ENCODE data around the gene NUDT14. TPM values are rescaled to one million over a fixed set of nuclear protein-coding genes. Genes with fewer than 3 reads are reported as not detected.

NUDT14 gene
- total RNA-seq, 4 donors from 2014 or later, result 12.1 to 22.3 (median 16.6) TPM

- no peak for DNase-seq (ENCODE audit: low spot score)
- ATAC-seq (ENCODE audit: low FRiP score), result no peak
- TF ChIP-seq CTCF (IDR thresholded peaks at IDR 0.05), result no peak
Observed at GRCh38 chr14:105213361-105213760, 32.2 kb upstream of the NUDT14 start.

GRCh38 chr14:105212541-105213300 lies 31.6 kb upstream of the NUDT14 start:
- no peak for DNase-seq (ENCODE audit: low spot score)
- ATAC-seq (ENCODE audit: low FRiP score), result no peak
- no peak for TF ChIP-seq CTCF (IDR thresholded peaks at IDR 0.05)

- ATAC-seq (ENCODE audit: low FRiP score) (no peak), DNase-seq (ENCODE audit: low spot score) (no peak)
- no peak for TF ChIP-seq CTCF (IDR thresholded peaks at IDR 0.05)
Observed at GRCh38 chr14:105211758-105212089, 30.6 kb upstream of the NUDT14 start.

GRCh38 chr14:105211086-105211757 lies 30.1 kb upstream of the NUDT14 start:
- no peak for TF ChIP-seq CTCF (IDR thresholded peaks at IDR 0.05)
- ATAC-seq (ENCODE audit: low FRiP score) (no peak), DNase-seq (ENCODE audit: low spot score) (no peak)

GRCh38 chr14:105210266-105211025 lies 29.3 kb upstream of the NUDT14 start:
- no peak for TF ChIP-seq CTCF (IDR thresholded peaks at IDR 0.05)
- ATAC-seq (ENCODE audit: low FRiP score), result no peak
- no peak for DNase-seq (ENCODE audit: low spot score)

- no peak for TF ChIP-seq CTCF (IDR thresholded peaks at IDR 0.05)
- no peak for ATAC-seq (ENCODE audit: low FRiP score)
Observed at GRCh38 chr14:105209646-105210045, 28.5 kb upstream of the NUDT14 start.

More at GRCh38 chr14:105209646-105210045, 28.5 kb upstream of the NUDT14 start:
- no peak for DNase-seq (ENCODE audit: low spot score)
